AG04450 (cell line): ENCODE data around the gene GPATCH2. TPM values are rescaled to one million over a fixed set of nuclear protein-coding genes. Genes with fewer than 3 reads are reported as not detected.

ENCODE experiments used
- CTCF ChIA-PET: fragments of 300-600, 350-600 bp; formaldehyde crosslinking; extraction: SDS; loops from one replicate; lab custom pipeline; 2022; ENCODE audit warnings: antibody characterized with exemption, inconsistent platforms; lab: Charles Lee
- POLR2A ChIA-PET: fragments of 350-600 bp; formaldehyde crosslinking; extraction: SDS; loops from one replicate; lab custom pipeline; 2021; ENCODE audit warnings: antibody characterized with exemption, inconsistent platforms; lab: Yijun Ruan, JAX
- DNase-seq: peaks from one replicate; pipeline ENCODE4 v3.0.0-alpha.2; 2011; ENCODE audit warnings: low read depth, low spot score
- H3K27ac ChIP-seq: one replicate; pipeline ENCODE4 v1.5.1; 2012; ENCODE audit warnings: low read depth, low read length, control low read depth
- H3K27me3 ChIP-seq: one replicate; pipeline ENCODE4 v1.6.0; 2012; ENCODE audit warnings: low read length; ENCODE audit not compliant: control insufficient read depth, insufficient read depth
- H3K4me3 ChIP-seq: 2 replicates; pipeline ENCODE4 v1.5.1; 2011; ENCODE audit warnings: mild to moderate bottlenecking, low read depth, low read length, control low read depth
- H3K9me3 ChIP-seq: 2 replicates; pipeline ENCODE4 v1.5.1; 2012; ENCODE audit warnings: low read length; ENCODE audit not compliant: control insufficient read depth, insufficient read depth
- polyA plus RNA-seq: library from polyadenylated mRNA; depleted of rRNA; stranded (reverse); fragments of >200 nt; gene quantifications from 2 replicates; pipeline ENCODE4 v1.2.3, GENCODE V29; 2011
- TF ChIP-seq, protein P1 (sequence below): IDR thresholded peaks from 2 replicates; pipeline ENCODE4 v1.5.1; 2011; ENCODE audit warnings: low read depth, low read length, control low read depth, inconsistent platforms

Gene GPATCH2
- polyA plus RNA-seq, 1 experiment = 11.1 TPM

GRCh38 chr1:217661407-217661806 is 30.5 kb upstream of the GPATCH2 start:
- no peak for DNase-seq
- ChIA-PET POLR2A (no interaction called here), CTCF (interaction anchor here (0.6 to 2.1 kb wide), 27 partner anchors 9 to 1665 kb away, joined by 3 to 23 read pairs (median 3); partner anchors contain the start of genes GPATCH2 and SPATA17)
- H3K4me3 ChIP-seq = no peak overlapping the region
- H3K9me3 ChIP-seq = no peaks in the 10 kb centered on the region
- no peak overlapping the region for H3K27ac ChIP-seq
- H3K27me3 ChIP-seq = no peaks in the 10 kb centered on the region
- TF ChIP-seq, protein P1, sequence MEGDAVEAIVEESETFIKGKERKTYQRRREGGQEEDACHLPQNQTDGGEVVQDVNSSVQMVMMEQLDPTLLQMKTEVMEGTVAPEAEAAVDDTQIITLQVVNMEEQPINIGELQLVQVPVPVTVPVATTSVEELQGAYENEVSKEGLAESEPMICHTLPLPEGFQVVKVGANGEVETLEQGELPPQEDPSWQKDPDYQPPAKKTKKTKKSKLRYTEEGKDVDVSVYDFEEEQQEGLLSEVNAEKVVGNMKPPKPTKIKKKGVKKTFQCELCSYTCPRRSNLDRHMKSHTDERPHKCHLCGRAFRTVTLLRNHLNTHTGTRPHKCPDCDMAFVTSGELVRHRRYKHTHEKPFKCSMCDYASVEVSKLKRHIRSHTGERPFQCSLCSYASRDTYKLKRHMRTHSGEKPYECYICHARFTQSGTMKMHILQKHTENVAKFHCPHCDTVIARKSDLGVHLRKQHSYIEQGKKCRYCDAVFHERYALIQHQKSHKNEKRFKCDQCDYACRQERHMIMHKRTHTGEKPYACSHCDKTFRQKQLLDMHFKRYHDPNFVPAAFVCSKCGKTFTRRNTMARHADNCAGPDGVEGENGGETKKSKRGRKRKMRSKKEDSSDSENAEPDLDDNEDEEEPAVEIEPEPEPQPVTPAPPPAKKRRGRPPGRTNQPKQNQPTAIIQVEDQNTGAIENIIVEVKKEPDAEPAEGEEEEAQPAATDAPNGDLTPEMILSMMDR = no peak

GRCh38 chr1:217660353-217661062 is 29.6 kb upstream of the GPATCH2 start:
- Histone ChIP-seq H3K4me3 (no peak overlapping the region), H3K27me3 (no peaks in the 10 kb centered on the region)
- CTCF ChIA-PET = interaction anchor here (0.5 to 2.1 kb wide), 33 partner anchors 10 to 1554 kb away, joined by 3 to 23 read pairs (median 3); partner anchors contain the start of genes GPATCH2 and SPATA17

GRCh38 chr1:217650674-217651073 is 19.8 kb upstream of the GPATCH2 start:
- H3K27ac ChIP-seq = no peak overlapping the region
- no peak overlapping the region for H3K4me3 ChIP-seq
- H3K27me3 ChIP-seq = no peaks in the 10 kb centered on the region
- TF ChIP-seq, protein P1 = no peak
- DNase-seq = no peak
- ChIA-PET POLR2A (no interaction called here), CTCF (no interaction called here)
- H3K9me3 ChIP-seq = no peaks in the 10 kb centered on the region

More at GRCh38 chr1:217660353-217661062, 29.6 kb upstream of the GPATCH2 start:
- peak overlapping the region; percentile 85 for H3K27ac ChIP-seq
- POLR2A ChIA-PET = interaction anchor here (0.6 to 1.1 kb wide), 3 partner anchors 30 to 1116 kb away, joined by 5 to 9 read pairs (median 7); partner anchors contain the start of genes GPATCH2 and SPATA17
- TF ChIP-seq, protein P1 = peak; percentile 79
- H3K9me3 ChIP-seq = no peaks in the 10 kb centered on the region
- DNase-seq = peak; percentile 70

- no peaks in the 10 kb centered on the region for H3K9me3 ChIP-seq
- DNase-seq = no peak
- ChIA-PET CTCF (no interaction called here), POLR2A (no interaction called here)
- TF ChIP-seq, protein P1 = no peak
- no peaks in the 10 kb centered on the region for H3K27me3 ChIP-seq
- H3K4me3 ChIP-seq = no peak overlapping the region
- H3K27ac ChIP-seq = no peak overlapping the region
Observed at GRCh38 chr1:217647791-217648190, 16.9 kb upstream of the GPATCH2 start.

DNA sequence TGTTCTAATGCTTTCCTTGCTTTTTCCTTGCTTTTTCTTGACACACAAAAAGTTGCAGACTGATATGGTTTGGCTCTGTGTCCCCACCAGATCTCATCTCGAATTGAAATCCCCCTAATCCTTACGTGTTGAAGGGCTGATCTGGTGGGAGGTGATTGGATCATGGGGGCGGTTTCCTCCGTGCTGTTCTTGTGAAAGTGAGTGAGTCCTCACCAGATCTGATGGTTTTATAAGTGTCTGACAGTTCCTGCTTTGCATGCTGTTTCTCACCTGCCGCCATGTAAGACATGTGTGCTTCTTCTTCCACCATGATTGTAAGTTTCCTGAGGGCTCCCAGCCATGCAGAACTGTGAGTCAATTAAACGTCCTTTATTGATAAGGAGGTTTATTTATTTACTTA is 11.6 kb upstream of the GPATCH2 start:
- CTCF ChIA-PET = no interaction called here
- Histone ChIP-seq H3K9me3 (no peaks in the 10 kb centered on the region), H3K27me3 (no peaks in the 10 kb centered on the region), H3K27ac (no peak overlapping the region), H3K4me3 (no peak overlapping the region)
- no peak for DNase-seq
- POLR2A ChIA-PET = no interaction called here
- TF ChIP-seq, protein P1 = no peak
